ENCODE data around the gene PRKCH.

DNA sequence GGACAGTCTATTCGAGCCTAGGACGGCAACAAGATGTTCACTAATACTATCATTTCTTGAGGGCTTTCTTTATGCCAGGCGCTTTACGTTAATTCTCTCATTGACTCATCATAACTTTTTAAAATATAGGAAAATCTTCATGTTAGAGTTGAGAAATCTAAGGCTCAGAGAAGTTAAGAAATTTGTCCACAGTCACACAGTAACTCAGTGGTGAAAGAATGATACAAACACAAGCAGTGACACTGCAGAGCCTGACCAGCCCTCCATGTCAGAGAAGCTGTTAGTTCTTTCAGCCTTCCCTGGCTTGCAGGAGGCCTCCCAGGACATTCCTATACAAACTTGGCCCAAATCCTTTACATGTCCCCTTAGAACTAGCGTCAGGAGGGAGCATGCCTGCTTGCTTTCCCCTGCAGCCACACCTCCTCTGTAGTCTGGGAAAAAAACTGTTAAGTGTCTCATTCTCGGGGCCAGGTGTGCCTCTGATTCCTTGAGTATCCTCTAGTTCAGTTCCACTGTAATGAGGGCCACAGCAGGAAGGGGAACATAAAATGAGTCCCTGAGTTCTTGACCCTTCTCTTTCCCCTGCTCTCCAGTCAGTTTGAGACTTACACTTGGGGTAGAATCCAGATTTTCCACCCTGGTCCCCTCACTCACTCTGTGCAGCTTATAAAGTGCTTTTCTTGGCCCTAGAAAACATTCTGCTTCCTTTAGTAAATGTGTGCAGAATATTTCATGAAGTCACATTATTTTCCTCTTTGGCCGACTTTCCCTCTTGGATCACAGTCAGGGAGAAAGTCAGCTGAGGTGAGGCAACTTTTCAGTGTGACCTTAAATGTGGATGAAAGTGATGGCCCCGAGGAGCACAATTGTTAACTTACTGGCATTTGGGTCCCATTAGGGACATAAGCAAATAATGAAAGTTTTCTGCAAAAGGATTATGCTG lies 221.7 kb downstream of the PRKCH start:
- TF ChIP-seq, protein P1, sequence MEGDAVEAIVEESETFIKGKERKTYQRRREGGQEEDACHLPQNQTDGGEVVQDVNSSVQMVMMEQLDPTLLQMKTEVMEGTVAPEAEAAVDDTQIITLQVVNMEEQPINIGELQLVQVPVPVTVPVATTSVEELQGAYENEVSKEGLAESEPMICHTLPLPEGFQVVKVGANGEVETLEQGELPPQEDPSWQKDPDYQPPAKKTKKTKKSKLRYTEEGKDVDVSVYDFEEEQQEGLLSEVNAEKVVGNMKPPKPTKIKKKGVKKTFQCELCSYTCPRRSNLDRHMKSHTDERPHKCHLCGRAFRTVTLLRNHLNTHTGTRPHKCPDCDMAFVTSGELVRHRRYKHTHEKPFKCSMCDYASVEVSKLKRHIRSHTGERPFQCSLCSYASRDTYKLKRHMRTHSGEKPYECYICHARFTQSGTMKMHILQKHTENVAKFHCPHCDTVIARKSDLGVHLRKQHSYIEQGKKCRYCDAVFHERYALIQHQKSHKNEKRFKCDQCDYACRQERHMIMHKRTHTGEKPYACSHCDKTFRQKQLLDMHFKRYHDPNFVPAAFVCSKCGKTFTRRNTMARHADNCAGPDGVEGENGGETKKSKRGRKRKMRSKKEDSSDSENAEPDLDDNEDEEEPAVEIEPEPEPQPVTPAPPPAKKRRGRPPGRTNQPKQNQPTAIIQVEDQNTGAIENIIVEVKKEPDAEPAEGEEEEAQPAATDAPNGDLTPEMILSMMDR (IDR thresholded peaks at IDR 0.05; ENCODE audit: borderline replicate concordance, extremely low read depth, low read length, poor library complexity, severe bottlenecking) = no peak
- no peak for TF ChIP-seq EZH2 (IDR thresholded peaks at IDR 0.05; ENCODE audit: borderline replicate concordance, low read depth, low read length, severe bottlenecking)
